ENCODE results near the gene USP43.

The USP43 gene, protein sequence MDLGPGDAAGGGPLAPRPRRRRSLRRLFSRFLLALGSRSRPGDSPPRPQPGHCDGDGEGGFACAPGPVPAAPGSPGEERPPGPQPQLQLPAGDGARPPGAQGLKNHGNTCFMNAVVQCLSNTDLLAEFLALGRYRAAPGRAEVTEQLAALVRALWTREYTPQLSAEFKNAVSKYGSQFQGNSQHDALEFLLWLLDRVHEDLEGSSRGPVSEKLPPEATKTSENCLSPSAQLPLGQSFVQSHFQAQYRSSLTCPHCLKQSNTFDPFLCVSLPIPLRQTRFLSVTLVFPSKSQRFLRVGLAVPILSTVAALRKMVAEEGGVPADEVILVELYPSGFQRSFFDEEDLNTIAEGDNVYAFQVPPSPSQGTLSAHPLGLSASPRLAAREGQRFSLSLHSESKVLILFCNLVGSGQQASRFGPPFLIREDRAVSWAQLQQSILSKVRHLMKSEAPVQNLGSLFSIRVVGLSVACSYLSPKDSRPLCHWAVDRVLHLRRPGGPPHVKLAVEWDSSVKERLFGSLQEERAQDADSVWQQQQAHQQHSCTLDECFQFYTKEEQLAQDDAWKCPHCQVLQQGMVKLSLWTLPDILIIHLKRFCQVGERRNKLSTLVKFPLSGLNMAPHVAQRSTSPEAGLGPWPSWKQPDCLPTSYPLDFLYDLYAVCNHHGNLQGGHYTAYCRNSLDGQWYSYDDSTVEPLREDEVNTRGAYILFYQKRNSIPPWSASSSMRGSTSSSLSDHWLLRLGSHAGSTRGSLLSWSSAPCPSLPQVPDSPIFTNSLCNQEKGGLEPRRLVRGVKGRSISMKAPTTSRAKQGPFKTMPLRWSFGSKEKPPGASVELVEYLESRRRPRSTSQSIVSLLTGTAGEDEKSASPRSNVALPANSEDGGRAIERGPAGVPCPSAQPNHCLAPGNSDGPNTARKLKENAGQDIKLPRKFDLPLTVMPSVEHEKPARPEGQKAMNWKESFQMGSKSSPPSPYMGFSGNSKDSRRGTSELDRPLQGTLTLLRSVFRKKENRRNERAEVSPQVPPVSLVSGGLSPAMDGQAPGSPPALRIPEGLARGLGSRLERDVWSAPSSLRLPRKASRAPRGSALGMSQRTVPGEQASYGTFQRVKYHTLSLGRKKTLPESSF

DNA sequence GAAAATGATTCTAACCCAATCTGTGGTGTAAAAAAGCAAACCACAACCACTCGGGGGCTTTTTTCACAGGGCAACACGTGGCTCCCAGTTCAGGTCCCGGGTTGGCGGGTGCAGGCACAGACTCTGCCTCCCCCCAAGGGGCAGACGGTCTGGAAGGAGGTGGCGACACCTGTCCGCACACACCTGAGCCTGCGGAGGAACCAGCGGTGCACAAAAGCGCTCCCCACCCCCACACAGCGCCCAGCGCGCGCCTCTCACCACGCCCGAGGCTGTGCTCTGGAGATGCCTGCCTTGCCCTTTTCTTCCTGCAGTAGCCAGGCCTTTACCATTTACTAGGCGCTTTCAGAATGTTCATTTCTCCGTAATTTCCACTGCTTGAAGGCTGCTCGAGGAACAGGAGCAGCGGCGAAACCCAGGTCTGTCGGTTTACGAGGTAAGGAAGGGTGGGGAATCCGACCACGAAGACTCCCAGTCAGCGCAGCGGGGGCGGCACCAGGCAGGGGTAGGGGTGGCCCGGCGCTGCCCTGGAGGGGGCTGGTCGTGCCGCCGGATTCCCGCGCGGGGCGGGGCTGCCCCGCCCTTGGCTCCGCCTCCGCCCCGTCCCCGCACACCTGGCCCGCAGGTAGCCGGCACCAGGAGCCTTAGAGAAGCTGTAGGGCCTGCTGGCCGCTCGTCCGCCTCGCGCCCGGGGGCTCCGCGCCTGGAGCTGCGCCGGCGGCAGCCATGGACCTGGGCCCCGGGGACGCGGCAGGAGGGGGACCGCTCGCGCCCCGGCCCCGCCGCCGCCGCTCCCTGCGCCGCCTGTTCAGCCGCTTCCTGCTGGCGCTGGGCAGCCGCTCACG lies at the start of gene USP43:
USP43 (plus strand) TSS at position 608 of the 842 bp plus-strand sequence; CDS start at position 724, 116 bp downstream.
- no peaks in the 10 kb centered on the region for H3K9me3 ChIP-seq (ENCODE audit: control insufficient read depth, insufficient read depth, low read depth, low read length)
- H3K4me1 ChIP-seq (ENCODE audit: control insufficient read depth, insufficient read depth, low read length), result peaks cover 11% of the 10 kb centered on the region
- no peaks in the 10 kb centered on the region; a peak in 1 of 3 replicates for H3K36me3 ChIP-seq (ENCODE audit: control insufficient read depth in 2 of 2, insufficient read depth in 1 of 2, low read length in 2 of 2)
- H3K4me3 ChIP-seq (ENCODE audit: low read depth, low read length), result peak within 1 kb of the TSS; percentile 70
- CTCF ChIA-PET, result interaction anchor here (0.7 to 2.3 kb wide), 4 partner anchors 30 to 68 kb away, joined by 3 to 17 read pairs (median 4); partner anchors contain the start of gene CFAP52
- peak within 1 kb of the TSS; percentile 85 for H3K27ac ChIP-seq (ENCODE audit: extremely low read depth, low read depth, low read length)
- POLR2A ChIA-PET, result interaction anchor here (2.0 kb wide), 1 partner anchor 70 kb away, joined by 14 read pairs; the partner anchor contains the start of gene STX8
- no peak for TF ChIP-seq SALL2 (tag by site-specific recombination; IDR thresholded peaks at IDR 0.05; ENCODE audit: borderline replicate concordance)
- TF ChIP-seq ZNF610 (tag by site-specific recombination; IDR thresholded peaks at IDR 0.05; ENCODE audit: borderline replicate concordance), result no peak
- no peak for TF ChIP-seq ZNF776 (tag by site-specific recombination; IDR thresholded peaks at IDR 0.05; ENCODE audit: borderline replicate concordance)
- TF ChIP-seq, protein P1, sequence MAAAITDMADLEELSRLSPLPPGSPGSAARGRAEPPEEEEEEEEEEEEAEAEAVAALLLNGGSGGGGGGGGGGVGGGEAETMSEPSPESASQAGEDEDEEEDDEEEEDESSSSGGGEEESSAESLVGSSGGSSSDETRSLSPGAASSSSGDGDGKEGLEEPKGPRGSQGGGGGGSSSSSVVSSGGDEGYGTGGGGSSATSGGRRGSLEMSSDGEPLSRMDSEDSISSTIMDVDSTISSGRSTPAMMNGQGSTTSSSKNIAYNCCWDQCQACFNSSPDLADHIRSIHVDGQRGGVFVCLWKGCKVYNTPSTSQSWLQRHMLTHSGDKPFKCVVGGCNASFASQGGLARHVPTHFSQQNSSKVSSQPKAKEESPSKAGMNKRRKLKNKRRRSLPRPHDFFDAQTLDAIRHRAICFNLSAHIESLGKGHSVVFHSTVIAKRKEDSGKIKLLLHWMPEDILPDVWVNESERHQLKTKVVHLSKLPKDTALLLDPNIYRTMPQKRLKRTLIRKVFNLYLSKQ (tag by site-specific recombination; IDR thresholded peaks at IDR 0.05; ENCODE audit: borderline replicate concordance), result no peak
- TF ChIP-seq ZNF404 (tag by site-specific recombination; IDR thresholded peaks at IDR 0.05), result no peak
- no peak for TF ChIP-seq HOXA7 (CRISPR knock-in tag; IDR thresholded peaks at IDR 0.05; ENCODE audit: borderline replicate concordance)
- no peak for TF ChIP-seq ZNF560 (tag by site-specific recombination; IDR thresholded peaks at IDR 0.05; ENCODE audit: borderline replicate concordance)
- TF ChIP-seq ZNF837 (tag by site-specific recombination; IDR thresholded peaks at IDR 0.05), result no peak
- peak; percentile 32; the same call in 1 of the 2 replicates for TF ChIP-seq ZBTB10 (tag by site-specific recombination; IDR thresholded peaks at IDR 0.05)
- no peak for TF ChIP-seq ZNF366 (tag by site-specific recombination; conservative IDR thresholded peaks at IDR 0.05)
- no peak for TF ChIP-seq MEIS1 (CRISPR knock-in tag; IDR thresholded peaks at IDR 0.05; ENCODE audit: borderline replicate concordance)
- TF ChIP-seq GLI4 (tag by site-specific recombination; IDR thresholded peaks at IDR 0.05), result no peak
- TF ChIP-seq ZNF350 (tag by site-specific recombination; IDR thresholded peaks at IDR 0.05), result no peak
- TF ChIP-seq, protein P2, sequence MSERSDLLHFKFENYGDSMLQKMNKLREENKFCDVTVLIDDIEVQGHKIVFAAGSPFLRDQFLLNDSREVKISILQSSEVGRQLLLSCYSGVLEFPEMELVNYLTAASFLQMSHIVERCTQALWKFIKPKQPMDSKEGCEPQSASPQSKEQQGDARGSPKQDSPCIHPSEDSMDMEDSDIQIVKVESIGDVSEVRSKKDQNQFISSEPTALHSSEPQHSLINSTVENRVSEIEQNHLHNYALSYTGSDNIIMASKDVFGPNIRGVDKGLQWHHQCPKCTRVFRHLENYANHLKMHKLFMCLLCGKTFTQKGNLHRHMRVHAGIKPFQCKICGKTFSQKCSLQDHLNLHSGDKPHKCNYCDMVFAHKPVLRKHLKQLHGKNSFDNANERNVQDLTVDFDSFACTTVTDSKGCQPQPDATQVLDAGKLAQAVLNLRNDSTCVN (tag by site-specific recombination; optimal IDR thresholded peaks at IDR 0.05), result peak; percentile 73
- TF ChIP-seq BCL6B (tag by site-specific recombination; IDR thresholded peaks at IDR 0.05), result no peak
- TF ChIP-seq ZNF26 (tag by site-specific recombination; IDR thresholded peaks at IDR 0.05), result no peak
- peak; percentile 47; the same call in 1 of the 2 replicates for TF ChIP-seq ZBTB11 (tag by site-specific recombination; conservative IDR thresholded peaks at IDR 0.05; ENCODE audit: low read depth)
- peak; percentile 44; the same call in 1 of the 2 replicates for TF ChIP-seq EGR2 (tag by site-specific recombination; IDR thresholded peaks at IDR 0.05; ENCODE audit: low read depth)
- TF ChIP-seq ZNF654 (tag by site-specific recombination; IDR thresholded peaks at IDR 0.05; ENCODE audit: low read depth), result no peak

Data from HEK293 (cell line).